ENCODE data around the gene GSK3B. TPM values are rescaled to one million over a fixed set of nuclear protein-coding genes. Genes with fewer than 3 reads are reported as not detected.

The GSK3B gene
- total RNA-seq, 1 experiment from 2014 or later: 56.5 TPM

GRCh38 chr3:119913021-119913420 is 181.2 kb downstream of the GSK3B start:
- H3K9me3 ChIP-seq (ENCODE audit: control insufficient read depth, low read depth, low read length): no peaks in the 10 kb centered on the region
- H2AFZ ChIP-seq (ENCODE audit: low read length): no peak overlapping the region
- no peak overlapping the region for H3K23ac ChIP-seq (ENCODE audit: insufficient read length, low read depth, low read length)
- H3K4me1 Mint-ChIP-seq: peaks cover 29 to 30% of the 10 kb centered on the region in 2 experiments
- no peak overlapping the region for H3K4me3 Mint-ChIP-seq
- H4K8ac ChIP-seq (replicated peaks; ENCODE audit: insufficient read length, low read depth, low read length): no peak overlapping the region
- H2BK120ac ChIP-seq (ENCODE audit: low read depth, low read length, poor library complexity, severe bottlenecking): no peak overlapping the region
- no peaks in the 10 kb centered on the region for H3K79me2 ChIP-seq (ENCODE audit: insufficient read depth, low read length)
- TF ChIP-seq CTCF (conservative IDR thresholded peaks at IDR 0.05): no peak
- H3K56ac ChIP-seq (ENCODE audit: insufficient read length, low read depth, low read length): no peak overlapping the region
- no peak overlapping the region for H4K5ac ChIP-seq (ENCODE audit: insufficient read length, low read depth, low read length)
- H3K36me3 Mint-ChIP-seq (ENCODE audit: insufficient read depth in 1 of 3, low read depth in 3 of 3): peaks cover 11 to 30% (median 25%) of the 10 kb centered on the region in 3 experiments; a peak in 6 of 7 replicates
- H3K27ac ChIP-seq (ENCODE audit: insufficient read length, low read depth, low read length): no peak overlapping the region
- H2BK15ac ChIP-seq (ENCODE audit: low read depth, low read length): no peak overlapping the region
- peak overlapping the region in 1 of 3 experiments; percentile 97; a peak in 2 of 7 replicates for H3K27ac Mint-ChIP-seq
- no peak overlapping the region for H3K14ac ChIP-seq (ENCODE audit: insufficient read depth, low read length)
- no peak overlapping the region for H2AK5ac ChIP-seq (ENCODE audit: insufficient read length, low read length)
- no peak overlapping the region for H3K9ac ChIP-seq (ENCODE audit: extremely low read depth, insufficient read length, low read length)
- no peaks in the 10 kb centered on the region for H3K23me2 ChIP-seq (ENCODE audit: insufficient read length, low read depth, low read length, poor library complexity, severe bottlenecking)
- H3K79me1 ChIP-seq (ENCODE audit: insufficient read depth, low read depth, low read length, poor library complexity, severe bottlenecking): no peaks in the 10 kb centered on the region
- WGBS (ENCODE audit: extremely low coverage, insufficient read length, low lambda C conversion rate): no CpG with 5 or more reads among the region's 3 CpGs
- H3K4ac ChIP-seq (ENCODE audit: low read depth, low read length): no peak overlapping the region
- no peaks in the 10 kb centered on the region for H4K20me1 ChIP-seq (ENCODE audit: control insufficient read depth, insufficient read depth, insufficient read length)
- H2BK5ac ChIP-seq (ENCODE audit: insufficient read length, low read length): no peak overlapping the region
- H3K27me3 Mint-ChIP-seq (ENCODE audit: low read depth): no peaks in the 10 kb centered on the region
- H3K27me3 ChIP-seq (ENCODE audit: insufficient read depth, low read length): no peaks in the 10 kb centered on the region
- no peak overlapping the region for H2BK12ac ChIP-seq (ENCODE audit: insufficient read length, low read depth, low read length)
- DNase-seq: no peak
- no peak overlapping the region for H2BK20ac ChIP-seq (ENCODE audit: low read depth, low read length, poor library complexity, severe bottlenecking)
- H3K9me3 Mint-ChIP-seq: no peaks in the 10 kb centered on the region
- H4K91ac ChIP-seq (ENCODE audit: insufficient read length, low read depth, low read length): no peak overlapping the region
- H3K4me2 ChIP-seq (ENCODE audit: insufficient read depth, insufficient read length, low read length): no peak overlapping the region
- no peaks in the 10 kb centered on the region for H3K4me1 ChIP-seq (ENCODE audit: insufficient read depth, low read length)
- H3T11ph ChIP-seq (ENCODE audit: low read length): no peak overlapping the region
- H3K18ac ChIP-seq (ENCODE audit: insufficient read length, low read depth, low read length): no peak overlapping the region
